SK-N-MC (cell line): ENCODE data around the gene CGNL1.

Experiments
- EZH2 ChIP-seq: fragments of 200-600 bp; sonication (generic); IDR thresholded peaks from one replicate; pipeline ENCODE4 v1.6.1; 2017; ENCODE audit warnings: antibody characterized with exemption
- FOXP2 ChIP-seq: optimal IDR thresholded peaks from 2 replicates; pipeline ENCODE3; 2011; ENCODE audit warnings: mild to moderate bottlenecking, moderate library complexity; ENCODE audit not compliant: insufficient read depth; ENCODE audit errors: extremely low read length, control extremely low read depth
- POLR2AphosphoS5 ChIP-seq: IDR thresholded peaks from 2 replicates; pipeline ENCODE4 v1.6.1; 2012; ENCODE audit warnings: mild to moderate bottlenecking, low read depth, low read length, borderline replicate concordance

GRCh38 chr15:57423599-57424140 lies 47.4 kb downstream of the CGNL1 start:
- TF ChIP-seq EZH2 (no peak), POLR2AphosphoS5 (no peak), FOXP2 (no peak)
